HG03432 (cell line): Measurements from ENCODE around the gene KRT35.

ENCODE experiments used
- ATAC-seq: cut with Tn5 transposase; IDR thresholded peaks from one replicate; pipeline ENCODE4 v1.9.1; 2021; ENCODE audit warnings: mild to moderate bottlenecking, moderate library complexity; ENCODE audit not compliant: unreplicated experiment

The KRT35 gene

DNA sequence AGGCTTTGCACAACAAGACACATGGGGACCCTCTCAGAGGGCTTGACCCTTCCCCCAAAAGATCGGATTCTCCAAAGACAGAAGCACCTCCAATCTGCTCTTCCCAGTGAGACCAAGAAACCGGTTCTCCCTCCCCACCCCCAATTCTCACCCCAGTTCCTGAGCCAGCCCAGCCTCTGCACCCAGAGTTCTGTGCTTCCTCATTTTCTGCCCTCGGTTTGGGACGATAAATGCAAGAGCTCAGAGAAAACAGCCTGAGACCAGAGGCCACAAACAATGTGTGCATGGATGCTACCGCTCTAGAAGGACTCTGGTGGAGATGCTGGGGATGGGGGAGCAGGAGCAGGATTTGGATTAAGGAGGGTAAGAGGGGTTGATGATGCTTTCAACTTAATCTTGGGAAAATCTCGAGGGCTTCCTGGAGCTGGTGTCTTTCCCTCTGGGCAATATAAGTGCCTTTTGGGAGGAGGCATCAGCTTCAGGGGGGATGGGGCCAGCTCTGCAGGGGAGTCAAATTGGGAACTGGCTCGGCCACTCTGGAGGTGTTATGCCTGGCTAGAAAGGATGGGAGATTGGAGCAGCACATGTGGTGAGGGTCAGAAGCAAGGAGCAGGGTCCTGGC lies 31.7 kb upstream of the KRT35 start:
- ATAC-seq, result no peak

DNA sequence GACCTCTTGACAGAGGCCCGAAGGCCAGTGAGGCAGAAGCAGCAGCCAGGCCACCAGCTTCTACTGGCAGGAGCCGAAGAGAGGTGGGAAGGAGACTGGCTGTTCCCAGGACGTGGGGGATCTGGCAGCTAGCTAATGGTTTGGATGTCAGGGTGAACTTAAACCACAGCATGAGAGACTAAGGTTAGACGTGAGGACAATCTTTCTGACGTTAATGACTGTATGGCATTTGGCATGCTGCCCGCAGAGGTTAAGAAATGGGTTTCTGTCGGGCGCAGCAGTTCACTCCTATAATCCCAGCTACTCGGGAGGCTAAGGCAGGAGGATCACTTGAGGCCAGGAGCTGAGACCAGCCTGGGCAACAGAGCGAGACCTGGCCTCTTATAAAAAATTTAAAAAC lies 30.8 kb upstream of the KRT35 start:
- no peak for ATAC-seq

DNA sequence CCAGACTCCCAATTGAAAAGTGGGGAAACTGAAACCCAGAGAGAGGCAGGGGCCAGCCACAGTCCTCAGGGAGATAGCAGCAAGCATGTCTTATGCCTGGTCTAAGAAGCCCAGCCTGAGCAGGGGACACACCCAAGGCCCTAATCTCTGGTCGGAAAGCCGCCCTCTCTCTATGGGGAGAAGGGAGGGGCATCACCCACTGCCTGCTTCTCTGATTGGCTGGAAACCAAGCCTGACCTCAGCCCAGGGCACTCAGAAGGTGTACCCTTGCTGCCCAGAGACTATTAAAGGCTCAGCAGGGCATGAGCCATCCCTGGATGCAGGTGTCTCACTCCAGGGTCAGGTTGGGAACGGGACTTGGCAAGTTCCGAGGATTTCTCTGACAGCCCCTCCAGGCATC lies 30.2 kb upstream of the KRT35 start:
- no peak for ATAC-seq

DNA sequence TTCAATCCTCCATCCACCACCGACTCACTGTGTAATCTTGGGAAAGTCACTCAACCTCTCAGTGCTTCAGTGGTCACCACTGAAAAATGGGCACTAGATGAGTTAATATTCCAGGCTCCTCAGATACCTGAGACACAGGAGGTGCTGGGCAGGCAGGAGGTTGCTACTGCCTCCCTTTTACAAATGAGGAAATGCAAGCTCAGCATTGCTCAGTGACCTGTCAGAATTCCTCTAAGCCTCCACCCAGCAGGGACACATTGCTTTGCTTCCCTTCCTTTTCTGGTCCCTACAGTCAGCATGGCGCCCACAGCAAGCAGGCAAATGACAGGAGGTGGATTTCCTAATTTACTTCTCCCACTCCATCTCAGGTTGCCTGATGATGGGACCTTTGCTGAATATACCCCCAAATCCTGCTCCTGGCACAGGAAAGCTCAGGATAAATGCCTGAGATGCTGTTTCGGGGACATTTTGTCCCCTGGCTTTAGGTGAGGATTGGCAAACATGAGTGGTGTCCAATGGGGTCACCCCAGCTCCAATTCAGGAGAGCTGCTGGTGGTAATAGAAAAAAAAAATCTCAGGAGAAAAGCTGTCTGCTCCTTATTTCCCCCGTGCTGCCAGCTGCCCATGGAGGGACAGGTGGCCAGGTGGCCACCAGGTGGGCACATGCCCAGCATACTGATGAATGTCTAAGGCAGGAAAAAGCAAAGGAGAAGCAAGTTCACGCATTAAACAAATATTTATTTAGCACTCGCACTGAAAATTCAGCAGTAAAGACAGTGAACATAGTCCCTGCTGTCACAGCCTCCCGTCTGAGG lies 29.5 kb upstream of the KRT35 start:
- ATAC-seq, result no peak

DNA sequence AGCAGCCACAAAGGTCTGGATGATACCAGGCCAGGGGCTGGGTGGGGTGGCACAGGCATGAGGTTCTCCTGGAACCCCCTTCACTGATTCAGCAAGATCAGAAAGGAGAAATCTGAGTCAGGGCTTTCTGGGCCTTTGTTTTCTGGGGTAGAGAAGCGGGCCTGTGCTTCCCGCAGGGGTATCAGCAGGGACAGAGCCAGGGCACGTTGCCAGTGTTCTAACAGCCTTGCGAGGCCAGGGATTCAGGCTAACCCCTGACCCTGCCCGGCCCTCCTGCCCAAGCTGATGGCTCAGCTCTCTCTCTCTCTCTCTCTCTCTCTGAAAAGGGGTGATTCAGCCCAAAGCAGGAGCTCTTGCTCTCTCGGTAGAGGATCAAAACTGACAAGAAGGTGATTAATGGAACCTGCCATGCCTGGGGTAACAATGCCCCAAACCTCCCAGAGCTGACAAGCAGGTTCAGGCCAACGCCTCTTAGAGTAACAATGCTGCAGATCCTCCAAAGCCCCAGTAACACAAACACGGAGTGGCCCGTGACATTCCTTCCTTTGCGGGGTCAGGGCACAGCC lies 26.4 kb upstream of the KRT35 start:
- no peak for ATAC-seq

DNA sequence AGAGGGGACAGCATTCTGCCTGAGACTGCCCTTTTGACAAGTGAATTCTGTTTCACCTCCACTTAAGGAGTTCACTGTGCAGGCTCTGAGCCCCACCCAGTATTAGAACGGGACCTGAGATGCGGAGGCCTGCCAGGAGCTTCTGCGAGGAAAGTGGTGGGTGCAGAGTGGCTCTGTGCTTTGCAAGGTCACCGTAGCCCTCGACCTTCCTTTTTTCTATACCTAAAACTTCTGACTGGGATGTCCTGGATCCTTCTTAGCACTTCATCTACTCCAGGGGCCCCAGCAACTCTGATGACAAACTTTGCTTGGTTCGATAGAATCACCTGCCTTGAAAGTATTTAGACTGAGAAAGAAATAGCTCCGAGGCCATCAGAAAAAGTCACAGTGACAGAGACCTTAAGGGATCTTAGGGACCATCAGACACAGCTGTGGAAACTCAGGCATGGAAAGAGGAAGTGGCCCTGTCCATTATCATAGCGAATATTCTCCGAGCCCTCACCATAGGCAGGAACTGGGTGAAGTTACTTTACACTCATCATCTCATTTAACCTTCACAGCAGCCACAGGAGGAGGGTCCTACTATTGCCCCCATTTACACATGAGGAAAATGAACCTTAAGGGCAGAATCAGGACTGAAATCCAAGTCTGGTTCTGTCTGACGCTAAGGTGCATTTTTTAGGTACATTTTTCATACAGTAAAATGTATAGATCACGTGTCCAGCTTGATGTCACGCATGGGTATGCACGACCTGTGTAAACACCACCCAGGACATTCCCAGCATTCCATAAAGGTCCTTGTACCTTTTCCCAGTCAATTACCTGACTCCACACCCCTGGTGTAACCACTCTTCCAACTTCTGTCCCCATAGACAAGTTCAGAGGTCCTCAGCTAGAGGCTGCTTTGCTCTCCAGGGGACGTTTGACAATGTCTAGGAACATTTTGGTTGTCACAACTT lies 25.1 kb upstream of the KRT35 start:
- no peak for ATAC-seq

DNA sequence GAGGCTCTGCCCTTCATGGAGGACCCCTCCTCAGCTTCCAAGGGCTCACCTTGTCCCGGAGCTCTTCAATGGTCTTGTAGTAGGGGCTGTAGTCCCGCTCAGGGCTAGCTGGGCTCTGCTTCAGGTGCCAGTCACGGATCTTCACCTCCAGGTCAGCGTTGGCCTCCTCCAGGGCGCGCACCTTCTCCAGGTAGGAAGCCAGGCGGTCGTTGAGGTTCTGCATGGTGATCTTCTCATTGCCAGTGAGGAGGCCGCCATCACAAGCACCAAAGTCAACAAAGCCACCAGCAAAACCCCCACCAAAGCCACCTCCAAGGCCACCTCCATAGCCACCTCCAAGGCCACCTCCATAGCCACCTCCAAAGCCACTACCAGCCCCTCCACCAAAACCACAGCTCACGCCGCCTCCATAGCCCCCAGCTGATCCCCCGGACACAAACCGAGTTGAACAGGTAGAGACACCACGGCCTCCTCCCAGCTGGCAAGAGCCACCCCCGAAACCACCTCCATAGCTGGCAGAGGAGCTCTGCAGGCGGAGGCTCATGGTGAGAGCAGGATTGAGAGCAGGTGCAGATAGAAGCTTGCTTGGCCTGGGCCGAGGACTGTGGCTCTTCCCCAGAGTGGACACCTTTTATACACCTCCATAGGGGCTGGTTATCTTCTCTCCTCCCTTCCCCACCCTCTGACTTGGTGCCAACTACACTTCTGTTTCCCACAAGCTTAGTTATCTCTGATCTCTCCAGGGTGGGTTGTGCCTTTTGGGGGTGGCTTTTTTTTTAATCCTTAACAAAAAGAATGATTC lies 24.3 kb upstream of the KRT35 start, which contains the start of gene KRT13:
Gene KRT13, minus strand, starts transcription at position 606 of the 802 bp plus-strand sequence. Its CDS starts 62 bp downstream, at position 544.
- no peak for ATAC-seq

DNA sequence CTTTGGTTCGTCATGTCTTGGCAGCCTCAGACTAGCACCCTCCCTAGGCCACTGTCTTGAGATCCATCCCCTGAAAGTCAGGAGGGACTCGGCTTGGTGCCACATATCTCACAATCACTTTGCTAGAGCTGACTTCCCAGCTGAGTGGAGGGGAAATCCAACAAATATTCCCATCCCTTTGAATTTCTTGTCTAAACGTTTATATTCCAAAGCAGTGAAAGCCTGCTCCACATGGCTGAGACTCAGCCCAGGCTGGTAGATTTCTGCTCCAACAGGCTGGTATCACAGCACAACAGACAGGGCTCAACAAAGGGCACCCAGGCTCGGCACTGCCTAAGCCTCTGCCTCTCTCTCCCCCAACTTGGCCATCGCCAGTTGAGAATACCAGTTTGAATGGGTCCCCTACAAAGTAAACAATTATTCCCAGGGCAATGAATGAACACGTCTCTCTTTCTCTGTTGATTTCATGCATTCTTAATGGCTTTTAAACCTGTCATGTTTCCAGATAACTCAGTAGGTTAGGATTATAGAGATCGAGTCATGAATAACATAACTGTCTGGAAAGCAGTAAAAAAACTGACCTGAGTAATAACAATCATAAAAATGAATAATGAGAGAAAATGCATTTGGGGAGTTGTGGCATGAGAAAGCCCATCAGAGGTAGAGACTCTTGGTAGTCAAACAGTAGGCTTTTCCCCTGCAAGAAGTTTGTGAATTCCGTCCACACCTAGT lies 23.5 kb upstream of the KRT35 start:
- ATAC-seq, result no peak

DNA sequence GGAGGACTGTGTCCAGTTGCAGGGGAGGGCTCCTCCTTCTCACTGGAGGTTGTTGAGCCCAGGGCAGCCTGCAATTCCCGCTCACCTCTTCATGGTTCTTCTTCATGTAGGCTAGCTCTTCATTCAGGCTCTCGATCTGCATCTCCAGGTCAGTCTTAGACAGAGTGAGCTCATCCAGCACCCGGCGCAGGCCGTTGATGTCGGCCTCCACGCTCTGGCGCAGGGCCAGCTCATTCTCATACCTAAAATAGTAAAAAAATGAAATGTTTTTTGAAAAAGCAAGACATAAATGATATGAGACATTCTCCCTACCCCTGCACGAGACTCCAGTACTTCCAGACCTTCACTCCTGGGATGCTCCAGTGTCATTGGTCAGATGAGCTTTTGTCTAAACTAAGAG lies 22.3 kb upstream of the KRT35 start:
- no peak for ATAC-seq

DNA sequence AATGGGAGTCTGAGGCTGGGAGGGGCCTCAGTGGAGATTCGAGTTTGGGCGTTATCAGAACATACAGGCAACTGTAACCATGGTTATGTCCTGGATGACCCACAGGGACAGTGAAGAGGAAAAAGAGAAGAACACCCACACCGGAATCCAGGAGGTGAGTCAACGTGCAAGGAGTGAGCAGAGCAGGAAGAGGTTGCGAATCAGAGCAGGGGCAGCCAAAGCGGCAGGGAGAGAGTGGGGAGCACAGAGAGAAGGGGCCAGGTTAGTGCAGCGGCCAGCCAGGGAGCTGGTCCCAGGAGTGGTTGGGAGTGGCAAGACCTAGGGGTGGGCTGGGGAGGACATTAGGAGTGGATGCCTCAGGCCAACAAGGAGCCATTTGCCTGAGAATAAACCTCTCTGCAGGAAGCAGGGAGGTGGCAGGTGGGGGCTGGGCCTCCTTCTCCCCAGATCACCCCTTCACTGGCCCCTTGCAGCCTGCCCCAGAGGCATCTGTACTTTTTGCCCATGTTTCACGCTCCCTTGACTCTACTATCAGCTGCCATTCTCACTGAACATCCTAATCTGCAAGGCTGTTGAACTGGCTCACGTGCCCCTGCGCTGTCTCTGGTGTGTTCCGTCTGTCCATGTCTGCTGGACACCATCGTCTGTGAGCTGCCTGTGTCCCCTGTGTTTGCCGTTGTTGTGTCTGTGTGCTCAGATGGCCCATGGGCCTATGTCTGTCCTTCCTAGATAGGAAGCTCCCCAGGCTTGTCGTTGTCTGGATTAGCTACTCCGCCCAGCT lies 19.4 kb upstream of the KRT35 start:
- ATAC-seq, result no peak

DNA sequence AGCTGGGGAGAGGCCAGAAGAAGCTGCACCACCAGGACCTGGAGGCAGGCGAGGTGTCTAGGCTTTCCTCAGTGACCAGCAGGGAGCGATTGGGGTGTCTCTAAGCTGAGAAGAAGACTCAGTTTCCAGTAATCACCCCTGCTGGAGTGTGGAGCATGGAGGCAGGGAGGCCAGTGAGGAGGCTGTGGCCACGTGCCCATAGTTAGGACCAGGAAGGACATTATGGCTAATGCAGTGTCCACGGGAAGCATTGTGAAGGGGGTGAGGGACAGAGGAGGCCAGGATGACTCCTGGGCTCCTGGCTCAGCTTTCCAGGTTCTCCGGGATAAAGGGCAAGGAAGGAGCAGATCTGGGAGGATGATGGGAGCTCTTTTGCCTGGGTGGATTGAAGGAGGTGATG lies 18.8 kb upstream of the KRT35 start:
- ATAC-seq, result no peak

DNA sequence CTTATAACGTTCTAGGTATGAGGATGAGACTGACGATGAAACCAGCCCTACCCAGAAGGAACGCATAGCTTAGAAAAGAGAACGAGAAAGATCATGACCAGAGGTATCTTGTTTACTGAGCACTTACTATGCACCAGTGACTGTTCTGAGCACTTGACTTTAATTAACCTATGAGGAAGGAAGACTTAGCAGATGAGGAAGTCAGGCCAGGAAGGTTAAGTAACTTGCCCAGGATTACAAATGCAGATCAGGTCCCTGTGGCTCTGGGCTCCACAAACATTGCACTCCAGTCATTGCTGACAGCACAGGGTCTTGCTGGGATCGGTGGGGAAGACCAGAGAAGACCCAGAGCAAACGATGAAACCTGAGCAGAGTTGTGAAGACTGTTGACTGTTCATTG lies 17.3 kb upstream of the KRT35 start:
- no peak for ATAC-seq

DNA sequence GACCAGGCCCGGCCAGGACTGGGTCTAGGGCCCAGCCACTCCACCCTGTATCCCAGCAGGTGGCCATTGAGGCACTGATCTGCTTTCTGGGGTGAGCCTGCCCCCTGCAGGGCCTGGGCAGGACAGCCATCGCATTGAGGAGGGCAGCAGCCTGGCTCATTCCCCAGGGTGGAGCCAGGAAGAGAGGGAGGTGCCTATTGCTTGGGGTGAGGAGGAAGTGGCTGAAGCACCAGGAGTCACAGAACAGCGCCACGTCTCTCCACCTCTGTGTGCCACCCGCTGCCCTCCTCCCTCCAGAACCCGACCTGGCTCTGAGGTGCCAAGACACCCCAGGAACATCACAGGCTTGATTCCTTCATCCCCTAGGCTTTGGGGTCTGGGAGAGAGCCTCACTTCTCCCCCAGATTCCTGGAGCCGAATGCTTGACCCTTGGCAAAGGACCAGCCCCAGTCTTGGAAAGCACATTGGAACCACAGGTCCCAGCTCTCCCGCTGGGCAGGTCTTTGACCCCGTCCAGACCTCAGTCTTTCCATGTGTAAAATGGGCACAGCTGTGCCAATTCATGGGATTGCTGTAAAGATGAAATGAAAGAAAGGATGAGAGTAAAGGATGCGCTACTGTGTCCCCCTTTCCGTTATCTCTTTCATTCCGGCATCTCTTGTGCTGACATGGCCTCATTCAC lies 16.0 kb upstream of the KRT35 start:
- peak; percentile 55 for ATAC-seq

DNA sequence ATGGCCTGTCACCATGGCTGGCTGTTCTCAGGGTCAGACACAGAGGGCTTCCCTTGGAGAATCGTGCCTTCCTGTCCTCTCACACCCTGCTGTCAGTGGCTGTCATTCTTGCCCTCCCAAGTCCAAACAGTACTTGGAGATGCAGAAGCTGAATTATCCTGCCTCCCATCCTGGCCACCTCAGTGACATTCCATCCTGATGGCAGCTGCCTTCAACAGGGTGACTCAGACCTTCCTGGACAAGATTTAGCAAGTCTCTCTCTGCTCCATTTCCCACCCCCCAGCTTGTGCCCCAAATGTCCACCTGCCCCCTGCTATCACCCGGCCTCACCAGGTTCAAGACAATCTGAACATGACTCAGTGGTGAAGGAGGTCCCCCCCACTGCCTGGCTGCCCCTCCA lies 13.6 kb upstream of the KRT35 start:
- ATAC-seq, result no peak

DNA sequence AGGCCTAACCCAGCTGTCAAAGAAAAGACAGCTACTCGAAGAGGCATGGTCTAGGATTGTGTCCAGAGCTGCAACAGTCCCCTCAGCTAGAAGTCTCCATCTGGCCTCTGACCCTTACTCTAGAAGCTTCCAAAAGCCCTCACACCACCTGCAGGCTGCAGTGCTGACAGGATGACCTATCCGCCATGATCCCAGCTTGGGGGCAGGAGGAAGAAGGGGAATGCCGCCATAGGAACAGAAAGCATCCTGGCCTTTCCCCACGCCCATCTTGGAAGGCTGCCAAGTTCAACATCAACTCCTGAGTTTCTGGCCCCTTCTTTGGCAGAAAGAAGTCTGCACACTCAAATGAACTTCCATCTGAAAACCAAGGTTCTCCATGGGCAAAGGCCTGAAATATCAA lies 11.8 kb upstream of the KRT35 start:
- no peak for ATAC-seq

DNA sequence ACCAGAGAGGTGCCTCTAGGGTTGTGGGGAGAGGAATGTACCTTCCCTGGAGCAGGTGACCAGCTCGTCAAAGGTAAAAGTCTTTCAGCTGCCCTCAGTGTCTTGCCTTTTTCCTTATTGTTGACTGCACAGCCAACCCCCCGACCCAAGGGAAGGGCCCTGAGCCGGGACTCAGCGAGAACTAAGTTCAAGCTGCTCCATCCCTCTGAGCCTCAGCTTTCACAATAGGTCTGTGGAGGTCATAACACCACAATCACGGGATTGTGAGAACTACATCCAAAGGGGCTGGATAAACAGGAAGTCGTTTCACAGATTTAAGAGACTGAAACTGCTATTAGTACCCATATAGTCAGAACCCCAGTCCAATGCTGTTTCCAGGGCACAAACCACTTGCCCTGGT lies 11.4 kb upstream of the KRT35 start:
- ATAC-seq, result no peak

DNA sequence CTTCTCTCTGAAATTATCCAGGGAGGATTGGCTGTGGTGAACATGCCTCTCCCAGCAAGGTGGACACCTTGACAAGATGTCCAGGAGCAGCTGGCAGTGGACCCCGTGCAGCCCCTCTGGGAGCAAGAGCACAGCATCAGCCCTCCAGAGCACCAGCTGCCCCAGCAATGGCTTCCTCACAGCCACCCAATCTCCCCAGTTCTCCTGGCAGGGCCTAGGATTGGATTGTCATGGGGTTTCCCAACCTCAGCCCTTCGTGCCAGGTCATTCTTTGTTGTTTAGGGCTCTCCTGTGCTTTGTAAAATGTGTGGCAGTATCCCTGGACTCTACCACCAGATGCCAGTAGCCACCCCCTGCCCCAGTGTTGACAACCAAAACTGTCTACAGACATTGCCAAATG lies 10.5 kb upstream of the KRT35 start:
- ATAC-seq, result no peak
